Left renal pelvis (tissue), 4 donors: ENCODE measurements around the gene TMEM238L. TPM values are rescaled to one million over a fixed set of nuclear protein-coding genes. Genes with fewer than 3 reads are reported as not detected.

Source experiments
- DNase-seq, 4 donors: peaks; one replicate each; pipeline ENCODE4 v3.0.0-alpha.2; 2013; ENCODE audit warnings: low read depth in 4 of 4, low spot score in 3 of 4
- polyA plus RNA-seq, 4 donors: library from polyadenylated mRNA; unstranded; fragments of 120-200 nt; gene quantifications; one replicate each; pipeline ENCODE4 v1.2.1, GENCODE V29; 2013; ENCODE audit not compliant: insufficient read length in 4 of 4

TMEM238L gene
- polyA plus RNA-seq, 4 donors: 0.14 to 9.4 (median 3.5) TPM

- no peak for DNase-seq
Observed at GRCh38 chr17:10750210-10750609, 53.7 kb downstream of the TMEM238L start.

- no peak for DNase-seq
Observed at GRCh38 chr17:10748531-10749181, 55.2 kb downstream of the TMEM238L start.

GRCh38 chr17:10745231-10745630 is 58.7 kb downstream of the TMEM238L start:
- no peak for DNase-seq

Other genes starting within 250 kb of the TMEM238L start
- gene MYH3, start 146.8 kb downstream of the TMEM238L start, polyA plus RNA-seq: 1 to 10 TPM; 1.9 to 5.8 (median 2.4) TPM
- gene SCO1, start 106.6 kb downstream of the TMEM238L start, polyA plus RNA-seq: 10 to 100 TPM; 29.4 to 41.8 (median 38.4) TPM
- gene ADPRM, start 106.5 kb downstream of the TMEM238L start, polyA plus RNA-seq: 10 to 100 TPM; 16.8 to 18.4 (median 18.1) TPM
- 10 to 100 TPM in 2 of 4 donors, 1 to 10 TPM in 2; 8.6 to 11.4 (median 10.1) TPM for gene TMEM220, start 74.1 kb downstream of the TMEM238L start, polyA plus RNA-seq
- under 1 TPM; 0.06 to 0.66 (median 0.12) TPM for gene PIRT, start 34.0 kb upstream of the TMEM238L start, polyA plus RNA-seq